ENCODE measurements around the gene ARL15. TPM values are rescaled to one million over a fixed set of nuclear protein-coding genes. Genes with fewer than 3 reads are reported as not detected.

ARL15 gene
- total RNA-seq, 1 donor from 2014 or later: 10.4 TPM

GRCh38 chr5:53965459-53965858 is 344.9 kb downstream of the ARL15 start:
- Mint-ChIP-seq H3K27me3 (ENCODE audit: insufficient read depth) (no peaks in the 10 kb centered on the region), H3K4me3 (no peak overlapping the region), H3K27ac (no peak overlapping the region), H3K4me1 (ENCODE audit: low read depth) (no peaks in the 10 kb centered on the region), H3K36me3 (ENCODE audit: low read depth) (no peaks in the 10 kb centered on the region), H3K9me3 (no peaks in the 10 kb centered on the region)
- no peak for DNase-seq (ENCODE audit: low spot score)
- intact Hi-C loops (cut with micrococcal nuclease): no loop called here

DNA sequence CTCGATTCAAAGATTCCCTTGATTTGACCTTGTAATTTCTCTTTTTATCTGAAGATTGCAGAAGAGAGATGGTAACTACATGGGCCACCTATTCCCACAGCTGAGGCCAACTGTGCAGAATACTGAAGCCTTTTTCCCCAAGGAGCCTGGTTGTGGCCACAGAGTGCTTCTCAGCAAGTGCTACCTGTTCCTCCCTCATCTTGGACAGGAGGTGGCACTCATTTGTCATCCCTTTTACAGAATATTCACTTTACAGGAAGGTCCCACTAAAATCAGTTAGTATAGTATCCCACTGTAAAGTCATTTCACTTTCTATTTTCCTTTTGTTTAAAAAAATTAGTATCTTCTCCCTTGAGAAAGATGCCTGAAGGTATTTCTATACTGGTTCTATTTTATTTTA is 346.4 kb downstream of the ARL15 start:
- Mint-ChIP-seq H3K36me3 (ENCODE audit: low read depth) (no peaks in the 10 kb centered on the region), H3K27me3 (ENCODE audit: insufficient read depth) (no peaks in the 10 kb centered on the region), H3K9me3 (no peaks in the 10 kb centered on the region), H3K27ac (no peak overlapping the region), H3K4me1 (ENCODE audit: low read depth) (no peaks in the 10 kb centered on the region), H3K4me3 (no peak overlapping the region)
- no peak for DNase-seq (ENCODE audit: low spot score)
- intact Hi-C loops (cut with micrococcal nuclease): no loop called here

GRCh38 chr5:53962306-53962705 is 348.1 kb downstream of the ARL15 start:
- H3K27ac Mint-ChIP-seq: no peak overlapping the region
- no peaks in the 10 kb centered on the region for H3K4me1 Mint-ChIP-seq (ENCODE audit: low read depth)
- H3K27me3 Mint-ChIP-seq (ENCODE audit: insufficient read depth): no peaks in the 10 kb centered on the region
- intact Hi-C loops (cut with micrococcal nuclease): no loop called here
- H3K36me3 Mint-ChIP-seq (ENCODE audit: low read depth): no peaks in the 10 kb centered on the region
- no peak for DNase-seq (ENCODE audit: low spot score)
- peaks cover 1% of the 10 kb centered on the region for H3K9me3 Mint-ChIP-seq
- no peak overlapping the region for H3K4me3 Mint-ChIP-seq

DNA sequence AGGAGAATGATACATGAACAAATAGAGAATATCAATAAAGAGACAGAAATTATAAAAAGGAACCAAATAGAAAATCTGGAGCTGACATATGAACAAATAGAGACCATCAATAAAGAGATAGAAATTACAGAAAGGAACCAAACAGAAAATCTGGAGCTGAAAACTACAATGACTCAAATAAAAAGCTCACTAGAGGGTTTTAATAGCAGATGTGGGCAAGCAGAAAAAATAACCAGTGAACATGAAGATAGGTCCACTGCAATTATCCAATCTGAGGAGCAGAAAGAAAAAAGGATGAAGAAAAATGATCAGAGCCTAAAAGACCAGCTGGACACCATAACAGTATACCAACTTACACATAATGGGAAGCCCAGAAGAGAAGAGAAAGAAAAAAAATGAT is 353.7 kb downstream of the ARL15 start:
- no peak overlapping the region for H3K27ac Mint-ChIP-seq
- no peak overlapping the region for H3K4me3 Mint-ChIP-seq
- H3K36me3 Mint-ChIP-seq (ENCODE audit: low read depth): peaks cover 3% of the 10 kb centered on the region
- no peak for DNase-seq (ENCODE audit: low spot score)
- H3K9me3 Mint-ChIP-seq: peaks cover 19% of the 10 kb centered on the region
- intact Hi-C loops (cut with micrococcal nuclease): no loop called here
- H3K27me3 Mint-ChIP-seq (ENCODE audit: insufficient read depth): no peaks in the 10 kb centered on the region
- H3K4me1 Mint-ChIP-seq (ENCODE audit: low read depth): no peaks in the 10 kb centered on the region

DNA sequence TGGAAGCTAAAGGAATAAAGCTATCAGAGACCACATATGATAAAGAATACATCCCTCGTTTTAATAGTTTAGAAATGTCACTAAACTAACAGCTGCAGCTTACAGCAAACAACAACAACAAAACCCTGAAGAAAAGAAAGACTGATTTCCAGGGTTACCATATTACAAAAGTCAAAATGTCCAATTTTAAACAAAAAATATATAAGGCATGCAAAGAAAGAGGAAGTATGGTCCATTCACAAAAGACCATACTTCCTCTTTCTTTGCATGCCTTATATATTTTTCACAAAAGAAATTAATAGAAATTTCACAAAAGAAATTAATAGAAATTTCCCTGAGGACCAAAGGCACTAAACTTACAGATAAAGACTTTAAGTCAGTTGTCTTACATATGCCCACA is 354.2 kb downstream of the ARL15 start:
- intact Hi-C loops (cut with micrococcal nuclease): no loop called here
- Mint-ChIP-seq H3K9me3 (peaks cover 19% of the 10 kb centered on the region), H3K4me3 (no peak overlapping the region), H3K4me1 (ENCODE audit: low read depth) (no peaks in the 10 kb centered on the region), H3K27ac (no peak overlapping the region), H3K27me3 (ENCODE audit: insufficient read depth) (no peaks in the 10 kb centered on the region), H3K36me3 (ENCODE audit: low read depth) (peaks cover 3% of the 10 kb centered on the region)
- no peak for DNase-seq (ENCODE audit: low spot score)

- H3K9me3 Mint-ChIP-seq: peaks cover 1% of the 10 kb centered on the region
Observed at GRCh38 chr5:53950621-53951020, 359.8 kb downstream of the ARL15 start.

DNA sequence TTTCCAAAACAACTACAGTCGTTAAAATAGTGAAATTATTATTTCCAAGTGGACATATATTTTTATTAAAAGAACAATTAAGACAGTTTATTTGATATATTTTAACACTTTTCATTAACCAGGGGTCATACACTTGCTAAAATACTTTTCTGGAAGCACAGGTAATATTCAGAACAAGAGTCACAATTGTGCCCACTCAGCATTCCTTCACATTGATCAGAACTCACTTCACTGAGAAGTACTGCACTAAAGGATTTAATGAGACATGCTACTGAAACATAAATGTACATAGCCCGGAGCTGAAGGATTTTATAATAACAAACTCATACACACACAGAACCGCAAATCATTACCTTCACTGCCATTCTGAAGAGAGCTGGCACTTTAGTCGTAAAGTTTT is 361.8 kb downstream of the ARL15 start:
- Mint-ChIP-seq H3K4me1 (ENCODE audit: low read depth) (no peaks in the 10 kb centered on the region), H3K27ac (no peak overlapping the region), H3K27me3 (ENCODE audit: insufficient read depth) (no peaks in the 10 kb centered on the region), H3K36me3 (ENCODE audit: low read depth) (no peaks in the 10 kb centered on the region), H3K4me3 (no peak overlapping the region), H3K9me3 (no peaks in the 10 kb centered on the region)
- intact Hi-C loops (cut with micrococcal nuclease): no loop called here
- no peak for DNase-seq (ENCODE audit: low spot score)

More at GRCh38 chr5:53950621-53951020, 359.8 kb downstream of the ARL15 start:
- H3K27me3 Mint-ChIP-seq (ENCODE audit: insufficient read depth): no peaks in the 10 kb centered on the region
- H3K4me3 Mint-ChIP-seq: no peak overlapping the region
- H3K4me1 Mint-ChIP-seq (ENCODE audit: low read depth): no peaks in the 10 kb centered on the region
- H3K27ac Mint-ChIP-seq: no peak overlapping the region
- intact Hi-C loops (cut with micrococcal nuclease): no loop called here
- DNase-seq (ENCODE audit: low spot score): no peak
- H3K36me3 Mint-ChIP-seq (ENCODE audit: low read depth): no peaks in the 10 kb centered on the region

GRCh38 chr5:53946405-53947100 is 363.8 kb downstream of the ARL15 start:
- no peak for DNase-seq (ENCODE audit: low spot score)
- no peaks in the 10 kb centered on the region for H3K4me1 Mint-ChIP-seq (ENCODE audit: low read depth)
- H3K36me3 Mint-ChIP-seq (ENCODE audit: low read depth): no peaks in the 10 kb centered on the region
- no peaks in the 10 kb centered on the region for H3K27me3 Mint-ChIP-seq (ENCODE audit: insufficient read depth)
- no peak overlapping the region for H3K27ac Mint-ChIP-seq
- intact Hi-C loops (cut with micrococcal nuclease): no loop called here
- H3K4me3 Mint-ChIP-seq: no peak overlapping the region
- H3K9me3 Mint-ChIP-seq: no peaks in the 10 kb centered on the region

- DNase-seq (ENCODE audit: low spot score): no peak
- no peaks in the 10 kb centered on the region for H3K9me3 Mint-ChIP-seq
- H3K27me3 Mint-ChIP-seq (ENCODE audit: insufficient read depth): no peaks in the 10 kb centered on the region
- intact Hi-C loops (cut with micrococcal nuclease): no loop called here
- no peaks in the 10 kb centered on the region for H3K4me1 Mint-ChIP-seq (ENCODE audit: low read depth)
- H3K27ac Mint-ChIP-seq: no peak overlapping the region
- no peaks in the 10 kb centered on the region for H3K36me3 Mint-ChIP-seq (ENCODE audit: low read depth)
- no peak overlapping the region for H3K4me3 Mint-ChIP-seq
Observed at GRCh38 chr5:53944981-53945380, 365.4 kb downstream of the ARL15 start.

DNA sequence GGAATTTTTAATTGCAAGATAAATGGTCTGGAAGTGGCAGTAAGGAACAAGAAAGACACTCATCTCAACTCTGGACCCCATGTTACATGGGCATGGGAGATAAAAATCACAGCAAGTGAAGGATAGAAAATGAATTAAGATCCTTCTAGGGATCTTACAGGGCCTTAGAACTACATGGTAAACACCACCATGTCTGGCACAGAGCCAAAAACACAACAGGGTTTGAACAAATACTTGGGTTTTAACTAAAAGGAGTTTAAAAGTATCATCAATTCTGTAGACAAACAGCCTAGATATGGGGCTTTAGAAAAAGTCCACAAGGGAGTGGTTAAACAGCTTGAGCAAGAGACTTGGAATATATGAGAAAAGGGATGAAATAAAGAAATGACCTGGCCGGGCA is 366.4 kb downstream of the ARL15 start:
- Mint-ChIP-seq H3K4me1 (ENCODE audit: low read depth) (no peaks in the 10 kb centered on the region), H3K4me3 (no peak overlapping the region), H3K9me3 (no peaks in the 10 kb centered on the region), H3K27ac (no peak overlapping the region), H3K36me3 (ENCODE audit: low read depth) (no peaks in the 10 kb centered on the region), H3K27me3 (ENCODE audit: insufficient read depth) (no peaks in the 10 kb centered on the region)
- no peak for DNase-seq (ENCODE audit: low spot score)
- intact Hi-C loops (cut with micrococcal nuclease): no loop called here

DNA sequence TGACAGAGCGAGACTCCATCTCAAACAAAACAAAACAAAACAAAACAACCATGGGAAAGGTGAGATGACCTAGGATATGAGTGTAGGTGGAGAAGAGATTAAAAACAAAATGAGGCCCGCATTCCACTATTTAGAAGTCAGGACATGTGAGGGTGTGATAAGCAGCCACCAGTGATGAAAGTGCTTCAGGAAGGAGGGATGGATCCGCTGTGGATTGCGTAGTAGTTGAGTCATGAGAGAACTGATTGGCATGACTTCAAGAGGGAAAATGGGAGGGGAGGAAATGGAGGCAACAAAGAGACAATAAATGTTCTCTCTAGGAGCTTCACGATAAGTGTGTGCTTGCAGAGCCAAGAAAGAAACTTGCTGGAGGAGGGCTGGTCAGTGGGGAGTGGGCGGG is 367.6 kb downstream of the ARL15 start:
- DNase-seq (ENCODE audit: low spot score): no peak
- H3K27ac Mint-ChIP-seq: no peak overlapping the region
- H3K4me1 Mint-ChIP-seq (ENCODE audit: low read depth): no peaks in the 10 kb centered on the region
- intact Hi-C loops (cut with micrococcal nuclease): no loop called here
- H3K27me3 Mint-ChIP-seq (ENCODE audit: insufficient read depth): no peaks in the 10 kb centered on the region
- no peaks in the 10 kb centered on the region for H3K9me3 Mint-ChIP-seq
- no peaks in the 10 kb centered on the region for H3K36me3 Mint-ChIP-seq (ENCODE audit: low read depth)
- H3K4me3 Mint-ChIP-seq: no peak overlapping the region

GRCh38 chr5:53940921-53941320 is 369.5 kb downstream of the ARL15 start:
- H3K27ac Mint-ChIP-seq: no peak overlapping the region

GRCh38 chr5:53937467-53937866 is 372.9 kb downstream of the ARL15 start:
- no peak for DNase-seq (ENCODE audit: low spot score)
- no peak overlapping the region for H3K27ac Mint-ChIP-seq
- H3K36me3 Mint-ChIP-seq (ENCODE audit: low read depth): no peaks in the 10 kb centered on the region
- H3K4me3 Mint-ChIP-seq: no peak overlapping the region
- no peaks in the 10 kb centered on the region for H3K9me3 Mint-ChIP-seq
- no peaks in the 10 kb centered on the region for H3K4me1 Mint-ChIP-seq (ENCODE audit: low read depth)
- no peaks in the 10 kb centered on the region for H3K27me3 Mint-ChIP-seq (ENCODE audit: insufficient read depth)
- intact Hi-C loops (cut with micrococcal nuclease): no loop called here

More at GRCh38 chr5:53940921-53941320, 369.5 kb downstream of the ARL15 start:
- Mint-ChIP-seq H3K27me3 (ENCODE audit: insufficient read depth) (no peaks in the 10 kb centered on the region), H3K4me1 (ENCODE audit: low read depth) (no peaks in the 10 kb centered on the region), H3K9me3 (no peaks in the 10 kb centered on the region), H3K4me3 (no peak overlapping the region), H3K36me3 (ENCODE audit: low read depth) (no peaks in the 10 kb centered on the region)
- intact Hi-C loops (cut with micrococcal nuclease): no loop called here
- no peak for DNase-seq (ENCODE audit: low spot score)

Data from activated T-helper 1 cell treated with anti-CD3 and anti-CD28 coated beads, Interleukin-12 subunit alpha, Interleukin-12 subunit beta, Interleukin-2, Interleukin-4 antibody, amounts not matched to agents 30 ng/mL and 10 ng/mL and 1 ng/mL, durations not matched to agents 14 hours and 24 hours and 36 hours (primary cell).